A549 (cell line): ENCODE data around the gene TAF7. TPM values are rescaled to one million over a fixed set of nuclear protein-coding genes. Genes with fewer than 3 reads are reported as not detected.
"Not testable (repeated sequence)": the region's sequence is repeated elsewhere in the genome, so short reads cannot be mapped to it uniquely, and the experiment has no call there.

Experiments
- ATAC-seq, 2 experiments: fragments of 200-7000 bp in 1 of 2; fragments of >200 bp in 1 of 2; cut with Nextera tagmentation in 1 of 2; cut with Tn5 transposase in 1 of 2; 3 replicates each; pipeline versions ENCODE4 v1.8.0 to v1.9.1; 2018 to 2020; ENCODE audit warnings: mild to moderate bottlenecking in 1 of 2, moderate library complexity in 1 of 2
- CTCF ChIA-PET: fragments of 300-600 bp; sonication (Branson Sonifier 250); formaldehyde crosslinking; extraction: SDS; loops from one replicate; lab custom pipeline; 2021; ENCODE audit warnings: antibody characterized with exemption, inconsistent platforms; lab: Yijun Ruan, JAX
- POLR2A ChIA-PET: fragments of 350-600 bp; formaldehyde crosslinking; extraction: SDS; loops from one replicate; lab custom pipeline; 2021; ENCODE audit warnings: antibody characterized with exemption, inconsistent platforms; lab: Yijun Ruan, JAX
- DNase-seq, 2 experiments: peaks; one replicate each; pipeline versions ENCODE4 v3.0.0 to v3.0.0-alpha.2; 2011 to 2016; ENCODE audit warnings: low read depth in 1 of 2, low spot score in 1 of 2
- FAIRE-seq: peaks from 2 replicates; lab custom pipeline; 2011; peaks lifted over from hg19 to GRCh38; lab: Jason Lieb, UNC
- H3K27ac ChIP-seq, 2 experiments: fragments of >200 bp; sonication (Bioruptor Twin); formaldehyde crosslinking; 3 replicates each; pipeline ENCODE4 v1.5.1; 2016 to 2017
- H3K4me1 ChIP-seq: fragments of >200 bp; sonication (Bioruptor Twin); formaldehyde crosslinking; 3 replicates; pipeline ENCODE4 v1.6.1; 2016
- H3K4me2 ChIP-seq: fragments of >200 bp; sonication (Bioruptor Twin); formaldehyde crosslinking; 3 replicates; pipeline ENCODE4 v1.6.1; 2016
- H3K4me3 ChIP-seq: fragments of >200 bp; sonication (Bioruptor Twin); formaldehyde crosslinking; 3 replicates; pipeline ENCODE4 v1.5.1; 2016
- H3K9me3 ChIP-seq: fragments of >200 bp; sonication (Bioruptor Twin); formaldehyde crosslinking; 3 replicates; pipeline ENCODE4 v1.6.1; 2016
- BHLHE40 ChIP-seq: IDR thresholded peaks from 2 replicates; pipeline ENCODE4 v1.6.1; 2012; ENCODE audit warnings: low read depth, low read length, inconsistent platforms
- CBX8 ChIP-seq: fragments of 200-600 bp; sonication (generic); IDR thresholded peaks from 2 replicates; pipeline ENCODE4 v1.6.1; 2016
- CEBPB ChIP-seq, 2 experiments: fragments of >200 bp in 1 of 2; sonication (Bioruptor Twin) in 1 of 2; formaldehyde crosslinking in 1 of 2; IDR thresholded peaks; 2 replicates each; pipeline ENCODE4 v1.6.1; 2012 to 2016
- CTCF ChIP-seq: fragments of >200 bp; sonication (Bioruptor Twin); formaldehyde crosslinking; IDR thresholded peaks from 3 replicates; pipeline ENCODE4 v1.5.1; 2016
- EHF ChIP-seq: fragments of 250-450 bp; sonication (Bioruptor Pico); IDR thresholded peaks from 2 replicates; pipeline ENCODE4 v1.5.0; 2020; ENCODE audit warnings: mild to moderate bottlenecking
- HEYL ChIP-seq: fragments of 250-450 bp; sonication (Bioruptor Pico); IDR thresholded peaks from 2 replicates; pipeline ENCODE4 v1.8.0; 2021; ENCODE audit warnings: mild to moderate bottlenecking, moderate library complexity
- KDM5A ChIP-seq: fragments of 200-600 bp; sonication (generic); IDR thresholded peaks from 2 replicates; pipeline ENCODE4 v1.6.1; 2016; ENCODE audit warnings: antibody characterized with exemption, mild to moderate bottlenecking
- MYC ChIP-seq: IDR thresholded peaks from 2 replicates; pipeline ENCODE4 v1.6.1; 2012; ENCODE audit warnings: mild to moderate bottlenecking, inconsistent platforms, low read length, improper control_type of control experiment, borderline replicate concordance
- PHF8 ChIP-seq: fragments of 200-600 bp; sonication (generic); IDR thresholded peaks from 2 replicates; pipeline ENCODE4 v1.6.1; 2016; ENCODE audit warnings: low read depth, mild to moderate bottlenecking, antibody characterized with exemption, moderate library complexity, borderline replicate concordance
- POLR2A ChIP-seq: IDR thresholded peaks from 2 replicates; pipeline ENCODE4 v1.6.1; 2012; ENCODE audit warnings: mild to moderate bottlenecking, low read length
- RAD21 ChIP-seq, 2 experiments: fragments of >200 bp in 1 of 2; sonication (Bioruptor Twin) in 1 of 2; formaldehyde crosslinking in 1 of 2; IDR thresholded peaks in 1 of 2; conservative IDR thresholded peaks in 1 of 2; 2 replicates in 1 of 2; 3 replicates in 1 of 2; pipeline ENCODE4 v1.6.1; 2012 to 2018; ENCODE audit warnings: inconsistent platforms in 1 of 2
- RARB ChIP-seq: fragments of 250-450 bp; sonication (Bioruptor Pico); IDR thresholded peaks from 2 replicates; pipeline ENCODE4 v1.8.0; 2021; ENCODE audit warnings: mild to moderate bottlenecking, moderate library complexity
- ZNF302 ChIP-seq: fragments of 250-450 bp; sonication (Bioruptor Pico); IDR thresholded peaks from 2 replicates; pipeline ENCODE4 v1.9.0; 2021; ENCODE audit warnings: inconsistent platforms, mild to moderate bottlenecking, moderate library complexity
- WGBS: methylation state at CpG from one replicate; pipeline ENCODE4 v1.1.6; 2017; ENCODE audit errors: missing lambda C conversion rate; 5-methylcytosine and 5-hydroxymethylcytosine counted together
- polyA plus RNA-seq, 4 experiments: library from polyadenylated mRNA; depleted of rRNA in 3 of 4; stranded (reverse); fragments of >200 nt; fragmentation: RNase III in 1 of 4; extraction: RNeasy Plus Mini Kit Qiagen cat#74134 plus additional on column Dnase treatment in 1 of 4; gene quantifications; 2 replicates in 3 of 4; 3 replicates in 1 of 4; pipeline ENCODE4 v1.2.3, GENCODE V29; 2011 to 2017

Gene TAF7
- polyA plus RNA-seq, 2 of the 4 experiments (the other 2 are of a cell fraction): 67.3 to 90.6 TPM

- Histone ChIP-seq H3K4me3 (no peak within 1 kb of the TSS), H3K4me1 (no peaks in the 10 kb centered on the region), H3K4me2 (no peak within 1 kb of the TSS), H3K9me3 (peaks cover 31% of the 10 kb centered on the region), H3K27ac (no peak within 1 kb of the TSS)
- 25% methylated on average over 9 of the region's 9 CpGs for WGBS
- TF ChIP-seq ZNF302 (CRISPR knock-in tag): no peak
- peak in 1 of 2 experiments; percentile 32; a peak in 1 of 5 replicates for TF ChIP-seq RAD21 (conservative IDR thresholded peaks at IDR 0.05 in 1 of 2, IDR thresholded peaks at IDR 0.05 in 1 of 2)
- no peak for FAIRE-seq
- CTCF ChIA-PET: interaction anchor here (0.9 to 2.2 kb wide), 4 partner anchors 40 to 224 kb away, joined by 3 to 8 read pairs (median 6); partner anchors contain the start of gene PCDHGA7
- ATAC-seq: 0 out of 6 replicates have a peak, but pooled peaks of 1 of the 2 experiments have one; percentile 34
- DNase-seq: peak in 1 of 2 experiments; percentile 61
- POLR2A ChIA-PET: no interaction called here
These were observed 22.8 kb upstream of the TAF7 start, which contains the start of gene PCDHGA3 for GRCh38 chr5:141343242-141343952. Gene PCDHGA3 (plus strand): TSS chr5:141343829. CDS start chr5:141344034, 205 bp downstream.

- WGBS: 3% methylated on average over 1 of the region's 1 CpG
- DNase-seq: no peak
- no peaks in the 10 kb centered on the region for H3K4me1 ChIP-seq
- no peak for FAIRE-seq
- H3K27ac ChIP-seq: no peak overlapping the region
- no peak overlapping the region for H3K4me2 ChIP-seq
- H3K9me3 ChIP-seq: peaks cover 37% of the 10 kb centered on the region
- no peak overlapping the region for H3K4me3 ChIP-seq
- ATAC-seq: no peak
- CTCF ChIA-PET: interaction anchor here (0.8 to 1.0 kb wide), 2 partner anchors 215 to 221 kb away, joined by 3 to 4 read pairs; no protein-coding TSS in a partner anchor
- TF ChIP-seq MYC (no peak), EHF (CRISPR knock-in tag) (no peak), CBX8 (no peak), KDM5A (no peak)
- POLR2A ChIA-PET: no interaction called here
These were observed 22.2 kb upstream of the TAF7 start for GRCh38 chr5:141342773-141343172.

- H3K4me1 ChIP-seq, H3K27ac ChIP-seq, POLR2A ChIA-PET, FAIRE-seq, H3K4me3 ChIP-seq, ATAC-seq, H3K4me2 ChIP-seq, DNase-seq: not testable (repeated sequence)
- CTCF ChIA-PET: interaction anchor here (1.4 kb wide), 1 partner anchor 10 kb away, joined by 5 read pairs; the partner anchor contains the start of gene PCDHGA1
- 76% methylated on average over 32 of the region's 45 CpGs for WGBS
- H3K9me3 ChIP-seq: peaks cover 47% of the 10 kb centered on the region
These were observed 20.3 kb upstream of the TAF7 start for GRCh38 chr5:141340781-141341354.

GRCh38 chr5:141338538-141339306 lies 18.1 kb upstream of the TAF7 start, which contains the start of gene PCDHGA2:
Gene PCDHGA2 (plus strand): TSS chr5:141338760.
- peak within 1 kb of the TSS; percentile 45 for H3K4me3 ChIP-seq
- DNase-seq (peak; percentile 24 to 74), FAIRE-seq (no peak), ATAC-seq (peak; percentile 54 to 87; a peak in 4 of 6 replicates)
- H3K4me2 ChIP-seq: peak within 1 kb of the TSS; percentile 61
- 27% methylated on average over 25 of the region's 27 CpGs for WGBS
- ChIA-PET POLR2A (interaction anchor here (1.0 to 1.6 kb wide), 3 partner anchors 12 to 183 kb away, joined by 3 to 15 read pairs (median 6); partner anchors contain the start of genes PCDHGB1 and TAF7), CTCF (interaction anchor here (0.6 to 2.9 kb wide), 19 partner anchors 10 to 257 kb away, joined by 3 to 22 read pairs (median 5); partner anchors contain the start of genes PCDHGA1, PCDHGB1, PCDHGB4 and TAF7)
- H3K27ac ChIP-seq: peak within 1 kb of the TSS; percentile 59 to 70
- H3K4me1 ChIP-seq: no peaks in the 10 kb centered on the region
- TF ChIP-seq BHLHE40 (no peak), RAD21 (conservative IDR thresholded peaks at IDR 0.05 in 1 of 2, IDR thresholded peaks at IDR 0.05 in 1 of 2) (peak; percentile 46 to 53; a peak in 4 of 5 replicates), RARB (CRISPR knock-in tag) (no peak), PHF8 (no peak), POLR2A (no peak), HEYL (no peak), CEBPB (IDR thresholded peaks at IDR 0.05) (peak in 1 of 2 experiments; percentile 25; a peak in 1 of 4 replicates), CTCF (peak; percentile 35; the same call in 2 of the 3 replicates)
- peaks cover 37% of the 10 kb centered on the region for H3K9me3 ChIP-seq

GRCh38 chr5:141332571-141332970 lies 12.0 kb upstream of the TAF7 start:
- FAIRE-seq, H3K4me3 ChIP-seq, ATAC-seq, DNase-seq, H3K4me1 ChIP-seq, H3K4me2 ChIP-seq, H3K27ac ChIP-seq, POLR2A ChIA-PET: not testable (repeated sequence)
- CTCF ChIA-PET: interaction anchor here (2.2 kb wide), 1 partner anchor 235 kb away, joined by 7 read pairs; no protein-coding TSS in a partner anchor
- WGBS: 85% methylated on average over 28 of the region's 39 CpGs
- H3K9me3 ChIP-seq: peaks cover 31% of the 10 kb centered on the region; the same call in 2 of the 3 replicates
